LNCaP clone FGC (cell line): ENCODE measurements around the gene TMEM184B.

Experiments
- DNase-seq: peaks from one replicate; pipeline ENCODE4 v3.0.0-alpha.2; 2011; ENCODE audit warnings: low read depth
- H3K4me3 ChIP-seq: 2 replicates; pipeline ENCODE4 v1.5.1; 2011; ENCODE audit warnings: mild to moderate bottlenecking, low read depth, low read length, control low read depth
- TF ChIP-seq, protein P1 (sequence below): IDR thresholded peaks from 2 replicates; pipeline ENCODE4 v1.5.1; 2012; ENCODE audit warnings: mild to moderate bottlenecking; ENCODE audit not compliant: control insufficient read depth, insufficient read depth; ENCODE audit errors: extremely low read depth

The TMEM184B gene

DNA sequence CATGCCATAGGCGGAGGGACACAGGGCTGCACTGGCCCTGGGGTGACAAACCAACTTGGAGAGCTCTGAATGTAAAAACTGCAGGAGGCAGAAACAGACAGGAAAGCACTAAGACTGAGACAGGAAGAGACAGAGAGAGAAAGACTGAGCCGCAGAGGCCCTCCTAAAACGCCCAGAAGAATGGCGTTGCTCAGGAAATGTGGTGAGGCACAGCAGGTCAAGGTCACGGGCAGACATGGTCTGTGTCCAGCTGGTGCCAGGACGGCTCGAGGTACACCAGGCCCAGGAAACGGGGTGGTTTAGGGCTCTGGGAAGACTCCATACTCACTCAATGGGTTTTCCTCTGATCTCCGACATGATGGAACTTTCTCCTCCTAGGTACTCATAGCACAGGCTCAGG lies 41.9 kb downstream of the TMEM184B start:
- no peak for DNase-seq
- H3K4me3 ChIP-seq: no peak overlapping the region
- TF ChIP-seq, protein P1, sequence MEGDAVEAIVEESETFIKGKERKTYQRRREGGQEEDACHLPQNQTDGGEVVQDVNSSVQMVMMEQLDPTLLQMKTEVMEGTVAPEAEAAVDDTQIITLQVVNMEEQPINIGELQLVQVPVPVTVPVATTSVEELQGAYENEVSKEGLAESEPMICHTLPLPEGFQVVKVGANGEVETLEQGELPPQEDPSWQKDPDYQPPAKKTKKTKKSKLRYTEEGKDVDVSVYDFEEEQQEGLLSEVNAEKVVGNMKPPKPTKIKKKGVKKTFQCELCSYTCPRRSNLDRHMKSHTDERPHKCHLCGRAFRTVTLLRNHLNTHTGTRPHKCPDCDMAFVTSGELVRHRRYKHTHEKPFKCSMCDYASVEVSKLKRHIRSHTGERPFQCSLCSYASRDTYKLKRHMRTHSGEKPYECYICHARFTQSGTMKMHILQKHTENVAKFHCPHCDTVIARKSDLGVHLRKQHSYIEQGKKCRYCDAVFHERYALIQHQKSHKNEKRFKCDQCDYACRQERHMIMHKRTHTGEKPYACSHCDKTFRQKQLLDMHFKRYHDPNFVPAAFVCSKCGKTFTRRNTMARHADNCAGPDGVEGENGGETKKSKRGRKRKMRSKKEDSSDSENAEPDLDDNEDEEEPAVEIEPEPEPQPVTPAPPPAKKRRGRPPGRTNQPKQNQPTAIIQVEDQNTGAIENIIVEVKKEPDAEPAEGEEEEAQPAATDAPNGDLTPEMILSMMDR: no peak

DNA sequence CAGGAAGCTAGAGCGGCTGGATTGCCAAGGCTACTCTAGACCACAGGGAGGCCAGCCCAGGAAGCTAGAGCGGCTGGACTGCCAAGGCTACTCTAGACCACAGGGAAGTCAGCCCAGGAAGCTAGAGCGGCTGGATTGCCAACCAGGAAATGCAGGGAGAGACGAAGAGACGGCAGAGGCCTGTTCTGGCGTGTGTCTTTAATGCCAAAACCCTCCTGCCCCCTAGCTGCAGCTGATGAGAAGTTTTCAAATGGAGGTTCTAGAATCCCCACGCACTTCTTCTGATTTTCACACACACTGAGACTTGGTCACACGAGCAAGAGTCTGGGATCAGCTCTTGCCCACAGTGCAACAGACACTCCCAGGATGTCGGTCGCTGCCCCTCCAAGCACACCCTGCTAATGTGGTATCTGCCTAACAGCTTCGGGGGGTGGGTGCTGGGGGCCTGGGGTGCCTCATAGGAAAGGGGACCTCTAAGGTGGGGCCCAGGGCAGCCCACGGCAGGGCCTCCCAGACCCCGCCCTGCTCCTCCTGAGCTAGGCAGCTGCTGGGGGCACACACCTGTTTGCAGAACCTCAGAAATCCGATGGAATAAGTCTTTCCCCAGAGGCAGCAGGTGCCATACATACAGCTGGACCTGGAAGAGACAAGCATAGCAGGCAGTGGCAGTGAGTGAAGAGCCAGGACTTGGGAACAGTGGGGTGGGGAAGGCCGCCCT lies 42.5 kb downstream of the TMEM184B start:
- peak; percentile 52 for DNase-seq
- TF ChIP-seq, protein P1: peak; percentile 49
- H3K4me3 ChIP-seq: no peak overlapping the region

- TF ChIP-seq, protein P1: no peak
- H3K4me3 ChIP-seq: no peak overlapping the region
- no peak for DNase-seq
Observed at GRCh38 chr22:38228873-38229740, 43.7 kb downstream of the TMEM184B start.

GRCh38 chr22:38228326-38228872 lies 44.4 kb downstream of the TMEM184B start:
- no peak overlapping the region for H3K4me3 ChIP-seq
- no peak for DNase-seq
- TF ChIP-seq, protein P1: no peak

DNA sequence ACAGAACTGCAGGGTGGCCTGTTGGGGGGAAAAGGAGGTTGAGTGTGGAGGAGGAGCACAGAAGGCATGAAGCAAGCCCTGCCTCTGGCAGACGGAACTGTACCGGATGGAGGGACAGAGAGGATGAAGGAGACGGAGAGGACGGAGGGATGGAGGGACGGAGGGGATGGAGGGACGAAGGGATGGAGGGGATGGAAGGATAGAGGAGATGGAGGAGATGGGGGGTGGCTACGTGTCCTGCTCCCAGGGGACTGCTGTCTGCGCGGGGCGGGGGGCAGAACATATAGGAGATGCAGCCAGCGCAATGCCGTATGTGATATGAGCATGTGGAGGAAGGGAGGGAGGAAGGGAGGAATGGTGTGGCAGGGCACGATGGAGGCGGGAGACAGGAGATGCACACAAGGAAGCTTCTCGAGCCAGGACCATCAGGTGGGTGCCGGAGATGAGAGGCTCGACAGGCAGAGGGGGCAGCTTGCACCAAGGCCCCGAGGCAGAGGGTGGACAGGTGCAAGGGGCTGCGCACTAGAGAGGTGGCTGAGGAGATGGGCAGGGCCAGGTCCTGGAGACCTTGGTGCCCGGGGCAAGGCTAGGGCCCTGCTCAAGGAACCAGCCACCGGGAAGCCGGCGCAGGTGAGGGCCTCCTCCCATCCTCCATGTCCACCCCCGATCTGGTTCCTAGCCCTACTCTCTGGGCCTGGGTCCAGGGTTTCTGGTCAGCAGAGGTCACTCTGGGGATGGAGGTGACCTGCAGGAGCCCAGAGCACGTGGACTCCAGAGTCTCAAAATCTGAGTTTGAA lies 45.8 kb downstream of the TMEM184B start:
- no peak for DNase-seq

More for the DNA sequence above, 45.8 kb downstream of the TMEM184B start:
- H3K4me3 ChIP-seq: no peak overlapping the region
- TF ChIP-seq, protein P1: no peak
